H1 (cell line): ENCODE measurements around the gene DNAI2. TPM values are rescaled to one million over a fixed set of nuclear protein-coding genes. Genes with fewer than 3 reads are reported as not detected.

Experiments
- JUN ChIP-seq: IDR thresholded peaks from 2 replicates; pipeline ENCODE4 v1.6.1; 2011; ENCODE audit warnings: low read depth, mild to moderate bottlenecking, improper control_type of control experiment, low read length
- polyA plus RNA-seq, 7 experiments: library from polyadenylated mRNA; depleted of rRNA in 3 of 7; stranded (reverse) in 5 of 7; unstranded in 2 of 7; fragments of >200 nt in 5 of 7; fragments of 200-250 nt in 2 of 7; gene quantifications; 1 replicate in 5 of 7; 2 replicates in 1 of 7; 4 replicates in 1 of 7; pipeline versions ENCODE4 v1.2.1 to v1.2.3, GENCODE V29; 2011 to 2013; ENCODE audit warnings: missing spikeins in 2 of 7, mixed read lengths in 2 of 7
- total RNA-seq: library from RNA; stranded (reverse); fragmentation: NEBNext Ultra II Directional; extraction: Animal tissue kit (Norgen Biotek cat#: 25700); gene quantifications from 2 replicates; pipeline ENCODE4 v1.2.1, GENCODE V29; 2021

The DNAI2 gene
- total and polyA plus RNA-seq, 2 of the 8 experiments (the other 6 are each of a cell fraction or from before 2014, with no cell fraction given): 0.08 to 0.15 TPM

DNA sequence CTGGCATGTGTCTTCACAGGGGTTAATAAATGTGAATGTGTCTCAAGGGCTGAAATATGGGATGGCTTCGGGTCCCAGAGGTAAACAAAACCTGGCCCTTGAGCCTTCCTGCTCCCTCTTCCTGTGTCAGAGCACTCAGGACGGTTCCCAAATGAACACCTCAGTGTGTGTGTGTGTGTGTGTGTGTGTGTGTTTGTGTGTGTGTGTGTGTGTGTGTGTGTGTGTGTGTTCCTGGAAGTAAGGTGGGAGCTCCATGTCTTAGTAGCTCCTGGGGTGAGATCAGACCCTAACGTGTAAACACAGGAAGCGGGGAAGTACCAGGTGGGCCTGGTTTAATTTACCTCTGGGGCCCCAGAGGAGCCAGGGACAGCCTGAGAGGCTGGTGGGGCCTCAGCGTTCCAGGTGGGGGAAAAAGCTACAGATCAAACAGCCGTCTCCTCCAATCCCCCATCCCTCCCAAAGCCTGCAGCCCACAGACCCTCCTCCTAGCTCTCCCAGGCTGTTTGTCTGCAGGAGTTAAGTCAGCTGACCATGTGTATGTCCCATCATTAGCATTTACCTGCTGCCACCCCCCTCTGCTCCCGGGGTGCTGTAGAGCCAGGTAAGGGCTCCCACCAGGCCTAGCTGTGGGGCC lies 58.1 kb downstream of the DNAI2 start (continued):
- no peak for TF ChIP-seq JUN
